ENCODE measurements around the gene MYO1F.
"Not testable (repeated sequence)": the region's sequence is repeated elsewhere in the genome, so short reads cannot be mapped to it uniquely, and the experiment has no call there.

MYO1F gene

GRCh38 chr19:8596168-8596567, 18.9 kb upstream of the MYO1F start:
- DNase-seq, result no peak

DNA sequence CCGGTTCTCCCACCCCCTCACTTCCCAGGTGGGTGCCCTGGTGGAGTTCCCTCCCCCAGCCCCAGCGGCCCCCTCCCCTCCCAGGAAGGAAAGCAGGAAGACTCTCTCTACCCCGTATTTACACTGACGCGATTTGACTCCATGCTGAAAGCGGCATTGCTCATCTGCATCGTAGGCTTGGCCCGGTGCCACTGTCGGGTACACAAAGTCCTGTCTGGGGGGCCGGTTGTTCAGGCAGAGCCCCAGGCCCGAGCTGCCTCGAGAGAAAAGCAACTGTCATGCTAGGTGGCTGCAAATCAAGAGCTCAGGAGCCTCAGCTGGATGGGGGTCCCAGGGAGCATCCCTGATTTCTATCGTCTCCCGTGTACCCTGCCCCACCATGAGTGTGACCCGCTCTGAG, 18.4 kb upstream of the MYO1F start:
- DNase-seq, result no peak

DNA sequence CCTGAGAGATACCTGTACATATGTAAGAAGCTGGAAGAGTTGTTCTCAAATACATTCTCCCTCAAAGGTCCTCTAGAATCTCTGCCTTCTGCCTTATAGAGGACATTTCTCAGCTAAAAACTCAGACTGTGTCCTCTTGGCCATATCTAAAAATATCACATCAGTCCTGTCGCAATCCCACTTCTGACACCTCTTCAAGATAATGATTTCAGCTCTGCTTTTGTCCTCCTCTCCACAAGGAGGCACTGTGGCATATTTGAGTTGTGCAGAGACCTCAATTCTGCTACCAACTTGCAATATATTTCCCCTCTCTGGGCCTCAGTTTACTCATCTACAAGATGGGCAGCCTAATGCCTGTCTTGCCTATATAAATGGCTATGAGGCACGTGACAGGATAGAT, 16.7 kb upstream of the MYO1F start:
- no peak for DNase-seq

- peak; percentile 96 for DNase-seq
Observed at GRCh38 chr19:8592231-8593009, 15.2 kb upstream of the MYO1F start.

DNA sequence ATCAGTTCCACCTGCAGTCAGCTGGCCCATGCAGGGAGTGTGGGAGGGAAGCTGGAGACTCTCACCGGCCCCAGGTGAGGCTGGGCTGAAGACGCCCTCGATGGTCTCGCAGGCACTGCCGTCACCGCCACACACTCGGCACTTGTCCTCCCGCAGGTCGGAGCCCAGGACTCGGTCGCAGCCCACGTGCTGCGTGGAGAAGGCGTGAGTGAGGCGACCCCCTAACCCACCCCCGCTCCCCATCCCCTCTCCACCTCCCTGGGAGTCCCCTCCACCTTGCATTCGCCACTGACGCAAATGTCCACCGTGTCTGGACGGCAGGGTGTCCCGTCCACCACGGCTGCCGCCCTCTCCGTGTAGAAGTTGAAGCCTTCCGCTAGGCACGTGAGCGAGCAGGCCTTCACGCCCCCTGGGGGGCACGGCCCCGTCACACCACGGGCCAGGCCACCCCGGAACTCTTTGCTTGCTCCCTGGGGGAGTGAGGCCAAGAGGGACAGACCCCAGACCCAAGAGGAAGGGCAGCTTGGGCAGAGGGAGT, 12.0 kb upstream of the MYO1F start:
- no peak for DNase-seq

DNA sequence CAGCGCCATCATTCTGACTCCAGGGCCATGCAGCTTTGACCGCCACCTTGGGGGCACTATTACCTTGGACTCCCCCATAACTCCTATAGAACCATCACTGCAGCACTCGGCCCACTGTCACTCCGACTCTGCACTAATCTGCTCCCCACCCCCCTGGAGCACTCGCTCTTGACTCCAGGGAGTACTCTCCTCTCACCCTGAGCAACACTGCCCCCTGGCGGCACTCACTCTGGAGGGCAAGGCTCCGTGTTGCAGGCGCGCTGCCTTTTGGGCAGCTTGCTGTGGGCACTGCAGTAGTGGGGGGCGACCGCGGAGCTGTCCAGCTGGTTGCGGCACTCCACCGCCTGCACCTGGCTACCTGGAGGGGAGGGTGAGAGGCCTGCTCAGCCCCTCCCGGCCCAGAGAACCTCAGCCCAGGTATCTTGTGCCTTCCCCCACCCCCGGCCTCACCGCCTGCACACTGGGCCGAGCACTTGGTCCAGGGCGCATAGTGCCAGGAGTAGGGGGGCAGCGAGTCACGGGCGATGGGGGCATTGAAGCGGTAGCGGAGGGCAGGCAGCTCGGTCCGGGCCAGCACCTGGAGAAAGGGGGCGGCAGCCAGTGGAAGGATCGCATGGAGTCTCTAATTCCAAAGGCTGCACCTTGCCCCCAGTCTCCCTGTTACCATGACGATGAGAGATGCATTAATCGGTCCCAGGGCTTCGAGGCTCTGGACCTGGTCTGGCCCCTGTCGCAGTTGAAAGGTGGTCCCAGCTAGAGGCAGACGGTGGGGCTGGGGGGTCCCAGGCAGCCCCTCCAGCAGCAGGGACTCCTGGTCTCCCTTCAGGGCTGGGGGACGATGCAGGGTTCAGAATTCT, 8.9 kb upstream of the MYO1F start:
- no peak for DNase-seq

DNA sequence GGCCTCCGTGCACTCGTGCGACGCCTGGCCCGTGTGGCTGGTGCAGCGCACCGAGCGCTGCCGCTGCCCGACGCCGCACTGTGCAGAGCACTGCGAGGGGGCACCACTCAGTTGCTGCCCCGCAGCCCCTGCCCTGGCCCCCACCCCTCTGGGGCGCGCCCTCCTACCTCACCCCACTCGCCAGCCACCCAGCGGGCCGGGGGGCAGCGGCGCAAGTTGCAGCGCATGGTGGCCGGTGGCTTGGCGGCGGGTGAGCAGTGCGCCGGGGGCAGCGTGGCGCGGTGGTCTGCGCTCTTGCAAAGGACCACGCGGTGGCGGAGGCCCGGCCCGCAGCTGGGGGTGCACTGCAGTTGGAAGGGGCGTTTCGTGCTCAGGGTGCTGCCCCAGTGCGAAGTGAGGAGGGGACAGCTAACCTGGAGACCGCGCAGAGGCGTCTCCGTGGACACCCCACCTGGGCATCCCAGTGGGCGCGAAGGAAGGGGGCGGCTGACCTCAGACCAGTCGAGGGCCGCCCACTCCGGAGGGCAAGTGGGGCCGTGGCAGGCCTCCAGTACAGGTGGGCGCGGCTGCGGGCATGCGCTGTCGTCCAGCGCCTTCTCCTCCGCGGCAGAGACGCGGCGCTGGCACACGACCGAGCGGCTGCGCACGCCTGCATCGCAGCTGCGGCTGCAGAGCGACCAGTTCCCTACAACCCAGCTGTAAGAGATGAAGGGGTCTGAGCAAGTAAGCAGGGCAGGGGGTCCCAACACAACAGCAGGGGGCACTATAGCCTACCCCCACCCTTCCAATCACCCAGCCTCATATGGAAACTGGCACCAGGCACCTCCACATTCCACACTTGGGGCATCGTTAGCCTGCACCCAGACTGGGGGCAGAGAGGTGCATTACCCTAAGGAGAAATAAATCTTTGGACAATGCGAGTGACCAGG, 8.0 kb upstream of the MYO1F start:
- DNase-seq, result no peak

- peak; percentile 91 for DNase-seq
Observed at GRCh38 chr19:8580710-8581281, 3.6 kb upstream of the MYO1F start.

DNA sequence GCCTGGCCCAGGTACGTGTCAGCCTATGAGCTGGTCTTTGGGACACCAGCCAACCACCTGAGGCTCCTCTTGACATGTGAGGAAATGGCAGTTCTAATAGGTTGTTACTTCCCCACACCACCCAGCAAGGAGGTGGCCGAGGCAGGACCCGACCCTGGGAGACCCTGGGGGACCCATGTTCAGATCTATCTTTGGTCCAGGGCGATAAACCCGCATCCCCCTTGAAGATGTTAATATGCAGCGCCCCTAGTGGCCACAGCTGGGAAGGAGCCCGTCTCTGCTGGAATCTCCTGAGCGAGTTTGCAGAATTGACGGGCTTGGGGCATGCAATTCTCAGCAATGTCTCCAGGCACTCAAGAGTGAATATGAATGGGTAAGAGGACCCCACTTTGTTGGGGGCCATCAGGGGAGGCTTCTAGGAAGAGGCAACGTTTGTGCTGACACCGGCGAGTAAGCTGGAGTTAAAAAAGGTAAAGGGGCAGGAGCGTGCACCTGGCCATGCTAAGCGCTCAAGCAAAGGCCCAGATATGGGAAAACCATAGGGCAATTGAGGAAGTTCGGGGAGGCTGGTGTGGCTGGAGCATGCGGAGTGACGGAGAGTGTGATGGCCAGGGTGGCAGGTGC, 1.5 kb upstream of the MYO1F start:
- DNase-seq, result peak; percentile 83

DNA sequence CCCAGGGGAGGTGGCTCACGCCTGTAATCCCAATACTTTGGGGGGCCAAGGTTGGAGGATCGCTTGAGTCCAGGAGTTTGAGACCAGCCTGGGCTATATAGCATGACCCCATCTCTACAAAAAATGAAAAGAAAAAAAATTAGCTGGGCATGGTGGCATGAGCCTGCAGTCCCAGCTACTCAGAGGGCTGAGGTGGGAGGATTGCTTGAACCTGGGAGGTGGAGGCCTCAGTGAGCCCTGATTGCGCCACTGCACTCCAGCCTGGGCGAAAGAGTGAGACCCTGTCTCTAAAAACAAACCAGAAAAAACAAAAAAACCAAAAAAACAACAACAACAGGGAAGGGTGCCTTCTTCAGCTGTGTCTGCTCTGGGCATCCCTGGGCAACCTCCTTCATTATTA, 499 bp upstream of the MYO1F start:
- DNase-seq, result no peak

DNA sequence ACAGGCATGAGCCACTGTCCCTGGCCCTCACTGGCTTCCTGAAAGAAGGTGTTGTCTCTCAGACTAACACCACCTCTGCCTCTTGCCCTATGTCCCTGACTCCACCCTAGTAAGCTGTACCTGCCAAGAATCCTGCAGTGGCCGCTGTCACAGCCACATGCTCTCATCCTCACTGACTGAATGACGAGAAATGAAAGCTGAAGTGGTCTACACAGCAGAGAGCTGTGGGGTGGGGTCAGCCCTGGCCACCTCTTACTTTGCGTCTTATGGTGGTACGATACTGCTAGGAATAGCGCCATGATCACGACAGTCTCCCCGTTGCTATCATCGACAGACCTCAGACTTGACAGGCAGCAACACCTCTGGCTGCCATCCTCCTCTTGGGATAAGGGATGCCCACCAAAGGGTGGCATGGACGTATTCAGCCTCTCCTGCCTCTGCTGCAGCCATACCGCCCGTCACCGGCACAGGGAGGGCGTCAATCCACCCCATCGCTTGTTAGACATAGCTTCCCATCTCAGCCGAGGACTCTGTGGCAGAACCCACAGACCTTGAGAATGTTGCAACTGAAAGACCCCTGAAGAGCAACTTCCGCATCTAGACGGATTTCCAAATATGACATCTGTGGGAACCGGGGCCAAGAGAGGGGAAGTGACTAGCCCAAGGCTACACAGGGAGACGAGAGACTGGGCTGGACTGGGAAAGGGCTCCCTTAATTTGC, 809 bp downstream of the MYO1F start:
- DNase-seq, result no peak

DNA sequence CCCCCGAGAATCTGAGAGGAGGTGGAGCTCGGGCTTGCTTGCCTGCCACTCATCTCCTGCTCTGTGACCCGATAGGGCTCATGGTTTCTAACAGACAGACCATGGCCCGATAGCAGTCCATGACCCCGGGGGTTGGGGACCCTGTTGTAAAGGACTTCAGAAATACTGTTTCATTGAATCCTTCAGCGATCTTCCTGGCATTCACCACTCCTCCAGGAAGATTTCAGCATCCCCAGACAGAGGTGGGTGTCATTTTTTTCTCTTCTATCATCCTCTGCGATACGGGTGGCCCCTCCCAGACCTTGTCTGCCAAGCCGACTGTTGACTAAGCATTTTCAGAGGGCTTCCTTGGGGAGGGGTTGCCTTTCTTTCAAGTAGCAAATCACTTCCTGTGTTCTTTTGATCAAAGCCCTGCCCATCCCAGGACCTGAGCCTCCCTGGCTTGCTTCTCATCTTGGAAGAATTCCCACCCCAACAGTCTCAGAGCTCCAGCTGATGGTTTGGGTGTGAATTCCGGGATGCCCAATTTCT, 1.7 kb downstream of the MYO1F start:
- DNase-seq, result no peak

- DNase-seq, result not testable (repeated sequence)
Observed at GRCh38 chr19:8574619-8574922, 2.7 kb downstream of the MYO1F start.

DNA sequence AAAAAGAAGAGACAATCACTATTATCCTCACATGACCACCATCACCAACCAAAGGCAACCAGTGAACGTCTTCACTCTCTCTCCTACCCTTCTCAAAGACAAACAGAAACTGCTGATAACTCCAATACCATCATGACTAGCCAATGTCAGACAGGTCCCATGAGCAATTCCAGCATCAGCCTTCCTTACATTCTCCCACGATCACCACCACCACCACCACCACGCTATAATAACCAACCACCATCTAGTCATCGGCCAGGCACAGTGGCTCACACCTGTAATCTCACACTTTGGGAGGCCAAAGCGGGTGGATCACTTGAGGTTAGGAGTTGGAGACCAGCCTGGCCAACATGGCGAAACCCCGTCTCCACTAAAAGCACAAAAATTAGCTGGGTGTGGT, 3.9 kb downstream of the MYO1F start:
- DNase-seq, result no peak

- peak; percentile 51 for DNase-seq
Observed at GRCh38 chr19:8571006-8571411, 6.2 kb downstream of the MYO1F start.

DNA sequence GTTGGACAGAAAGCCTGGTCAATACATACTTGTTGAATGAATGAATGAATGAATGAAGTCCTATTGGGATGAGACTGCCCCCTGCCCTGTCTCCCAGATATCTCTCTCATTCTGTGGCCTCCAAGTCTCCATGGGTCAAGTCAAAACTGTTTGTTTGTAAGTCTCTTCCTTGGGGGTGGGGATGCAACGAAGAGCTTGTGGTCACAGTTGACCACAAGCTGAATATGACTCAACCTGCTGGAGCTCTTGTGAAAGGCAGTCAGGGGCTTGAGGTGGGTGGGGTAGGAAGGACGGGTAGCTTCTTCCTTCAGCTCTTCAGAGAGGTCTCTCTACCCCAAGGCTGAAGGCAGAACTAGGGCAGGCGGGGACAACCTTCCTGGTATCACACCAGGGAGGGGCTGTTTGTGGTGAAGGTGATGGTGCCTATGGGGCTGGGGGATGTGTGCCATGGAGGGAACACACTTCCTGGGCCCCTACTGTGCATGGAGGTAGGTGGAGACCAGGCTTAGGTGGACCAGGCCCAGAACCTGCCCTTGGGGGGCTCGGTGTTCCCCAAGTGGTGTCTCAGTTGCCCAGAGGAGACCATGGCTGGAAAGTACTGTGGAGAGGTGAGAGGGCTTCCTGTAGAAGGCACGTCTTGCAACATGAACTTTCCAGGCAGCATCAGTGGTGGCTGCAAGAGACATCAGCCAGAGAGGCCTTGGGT, 8.0 kb downstream of the MYO1F start:
- peak; percentile 59 for DNase-seq

- DNase-seq, result peak; percentile 39
Observed at GRCh38 chr19:8567522-8568172, 9.6 kb downstream of the MYO1F start.

- DNase-seq, result no peak
Observed at GRCh38 chr19:8566855-8567254, 10.4 kb downstream of the MYO1F start.

DNA sequence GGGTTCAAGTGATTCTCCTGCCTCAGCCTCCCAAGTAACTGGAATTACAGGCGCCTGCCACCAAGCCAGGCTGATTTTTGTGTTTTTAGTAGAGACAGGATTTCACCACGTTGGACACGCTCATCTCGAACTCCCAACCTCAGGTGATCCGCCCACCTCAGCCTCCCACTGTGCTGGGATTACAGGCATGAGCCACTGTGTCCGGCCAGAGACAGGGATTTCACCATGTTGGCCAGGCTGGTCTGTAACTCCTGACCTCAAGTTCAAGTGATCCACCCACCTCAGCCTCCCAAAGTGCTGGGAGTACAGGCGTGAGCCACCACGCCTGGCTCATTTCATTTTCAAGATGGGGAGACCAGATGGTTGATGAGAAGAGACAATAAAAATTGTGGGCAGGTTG, 12.4 kb downstream of the MYO1F start:
- DNase-seq, result not testable (repeated sequence)

Data from femur (tissue), 1 donor.